Measurements from ENCODE around the gene CDCP1. TPM values are rescaled to one million over a fixed set of nuclear protein-coding genes. Genes with fewer than 3 reads are reported as not detected.

The CDCP1 gene
- total RNA-seq, 1 donor from 2014 or later, result 0.25 TPM

DNA sequence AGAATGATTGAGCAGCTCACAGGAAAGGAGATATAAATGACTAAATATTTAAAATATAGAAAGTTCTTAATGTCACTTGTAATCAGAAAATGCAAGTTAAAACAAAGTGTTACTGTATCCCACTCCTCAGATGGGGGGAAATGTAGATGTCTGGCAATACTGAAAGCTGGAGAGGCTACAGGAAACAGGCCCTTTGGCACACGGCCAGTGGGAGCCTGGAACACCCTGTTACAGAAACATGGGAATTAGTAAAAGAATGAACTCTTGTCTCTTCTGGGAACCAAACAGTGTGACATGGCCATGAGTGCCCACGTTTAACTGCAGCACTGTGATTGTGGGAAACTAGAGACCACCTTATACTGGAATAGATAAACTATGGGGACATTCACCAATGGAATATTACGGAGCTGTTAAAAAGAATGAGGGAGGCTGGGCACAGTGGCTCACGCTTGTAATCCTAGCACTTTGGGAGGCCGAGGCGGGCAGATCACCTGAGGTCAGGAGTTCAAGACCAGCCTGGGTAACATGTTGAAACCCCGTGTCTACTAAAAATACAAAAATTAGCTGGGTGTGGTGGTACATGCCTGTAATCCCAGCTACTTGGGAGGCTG, 50.2 kb downstream of the CDCP1 start:
- peaks cover 4% of the 10 kb centered on the region for H3K4me1 ChIP-seq
- H3K4me3 ChIP-seq, result no peak overlapping the region
- TF ChIP-seq, protein P1, sequence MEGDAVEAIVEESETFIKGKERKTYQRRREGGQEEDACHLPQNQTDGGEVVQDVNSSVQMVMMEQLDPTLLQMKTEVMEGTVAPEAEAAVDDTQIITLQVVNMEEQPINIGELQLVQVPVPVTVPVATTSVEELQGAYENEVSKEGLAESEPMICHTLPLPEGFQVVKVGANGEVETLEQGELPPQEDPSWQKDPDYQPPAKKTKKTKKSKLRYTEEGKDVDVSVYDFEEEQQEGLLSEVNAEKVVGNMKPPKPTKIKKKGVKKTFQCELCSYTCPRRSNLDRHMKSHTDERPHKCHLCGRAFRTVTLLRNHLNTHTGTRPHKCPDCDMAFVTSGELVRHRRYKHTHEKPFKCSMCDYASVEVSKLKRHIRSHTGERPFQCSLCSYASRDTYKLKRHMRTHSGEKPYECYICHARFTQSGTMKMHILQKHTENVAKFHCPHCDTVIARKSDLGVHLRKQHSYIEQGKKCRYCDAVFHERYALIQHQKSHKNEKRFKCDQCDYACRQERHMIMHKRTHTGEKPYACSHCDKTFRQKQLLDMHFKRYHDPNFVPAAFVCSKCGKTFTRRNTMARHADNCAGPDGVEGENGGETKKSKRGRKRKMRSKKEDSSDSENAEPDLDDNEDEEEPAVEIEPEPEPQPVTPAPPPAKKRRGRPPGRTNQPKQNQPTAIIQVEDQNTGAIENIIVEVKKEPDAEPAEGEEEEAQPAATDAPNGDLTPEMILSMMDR (IDR thresholded peaks at IDR 0.05; ENCODE audit: borderline replicate concordance), result no peak
- H3K27me3 ChIP-seq (ENCODE audit: low read depth), result no peaks in the 10 kb centered on the region
- intact Hi-C loops (cut with micrococcal nuclease), result no loop called here
- H3K9me3 ChIP-seq (replicated peaks), result no peaks in the 10 kb centered on the region
- no peak for DNase-seq
- H3K27ac ChIP-seq (replicated peaks), result no peak overlapping the region
- H3K36me3 ChIP-seq, result no peaks in the 10 kb centered on the region

DNA sequence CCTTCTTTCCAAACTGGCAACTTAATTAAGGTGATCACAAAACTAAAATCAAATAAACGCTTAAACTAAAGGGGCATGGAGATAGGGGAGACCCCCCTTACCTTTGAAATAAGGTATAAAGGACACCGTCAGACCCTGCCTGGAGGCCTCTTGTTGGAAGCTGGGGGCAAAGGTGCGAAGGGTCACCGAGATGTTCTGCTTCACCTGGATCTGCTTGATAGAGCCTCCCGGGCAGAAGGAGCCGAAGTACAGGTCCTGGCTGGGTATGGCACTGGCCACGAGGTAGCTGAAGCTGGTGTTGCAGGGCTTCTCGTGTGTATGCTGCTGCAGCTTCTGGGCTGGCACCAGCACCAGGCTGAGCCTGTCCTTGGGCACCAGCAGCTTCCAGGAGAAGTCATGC, 53.0 kb downstream of the CDCP1 start:
- Histone ChIP-seq H3K4me3 (no peak overlapping the region), H3K36me3 (no peaks in the 10 kb centered on the region), H3K27me3 (ENCODE audit: low read depth) (no peaks in the 10 kb centered on the region), H3K4me1 (peaks cover 4% of the 10 kb centered on the region), H3K27ac (replicated peaks) (no peak overlapping the region), H3K9me3 (replicated peaks) (no peaks in the 10 kb centered on the region)
- no peak for DNase-seq
- intact Hi-C loops (cut with micrococcal nuclease), result no loop called here
- TF ChIP-seq, protein P1 (IDR thresholded peaks at IDR 0.05; ENCODE audit: borderline replicate concordance), result no peak

DNA sequence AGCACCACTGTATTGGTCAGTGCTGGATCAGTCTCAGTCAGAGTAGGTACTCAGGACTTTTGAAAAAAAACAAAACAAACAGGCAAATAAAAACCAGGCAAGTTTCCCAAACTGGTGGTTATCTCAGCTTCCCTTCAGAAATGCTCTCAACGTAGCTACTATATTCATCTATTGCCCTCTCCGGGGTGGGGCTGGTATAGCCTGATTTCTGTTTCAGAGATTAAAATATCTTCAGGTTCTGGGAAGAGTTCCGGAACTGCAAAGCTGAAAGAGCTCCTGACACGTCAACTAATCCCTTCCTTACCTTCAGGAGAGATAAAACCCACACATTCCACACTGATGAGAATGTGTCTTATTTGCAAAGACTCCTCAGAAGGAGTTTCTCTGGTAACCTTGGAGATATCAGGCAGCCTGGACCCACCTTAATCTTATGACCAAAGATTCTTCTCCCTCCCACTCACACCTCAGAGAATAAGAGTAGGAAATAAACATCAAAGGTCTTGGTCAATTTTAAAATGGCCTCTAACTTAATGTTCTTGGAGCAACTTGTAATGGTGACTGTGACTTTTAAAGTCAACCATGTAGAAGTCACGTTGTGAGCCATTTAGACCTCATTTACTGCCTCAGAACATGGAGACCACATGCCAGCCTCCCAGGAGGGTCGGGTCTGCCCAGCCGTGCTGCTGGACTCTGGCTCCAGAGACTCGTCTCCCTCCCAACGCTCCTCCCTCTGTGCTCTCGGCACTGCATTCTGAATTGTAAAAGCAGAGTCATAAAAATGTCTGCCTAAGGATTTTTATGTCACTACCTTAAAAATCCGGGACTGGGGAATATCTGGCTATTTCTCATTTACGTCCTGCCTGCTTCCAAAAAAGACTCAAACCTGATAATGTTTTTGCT, 53.8 kb downstream of the CDCP1 start:
- Histone ChIP-seq H3K27me3 (ENCODE audit: low read depth) (no peaks in the 10 kb centered on the region), H3K36me3 (no peaks in the 10 kb centered on the region), H3K27ac (replicated peaks) (no peak overlapping the region), H3K4me1 (peaks cover 4% of the 10 kb centered on the region), H3K4me3 (no peak overlapping the region), H3K9me3 (replicated peaks) (no peaks in the 10 kb centered on the region)
- TF ChIP-seq, protein P1 (IDR thresholded peaks at IDR 0.05; ENCODE audit: borderline replicate concordance), result no peak
- no peak for DNase-seq
- intact Hi-C loops (cut with micrococcal nuclease), result no loop called here

DNA sequence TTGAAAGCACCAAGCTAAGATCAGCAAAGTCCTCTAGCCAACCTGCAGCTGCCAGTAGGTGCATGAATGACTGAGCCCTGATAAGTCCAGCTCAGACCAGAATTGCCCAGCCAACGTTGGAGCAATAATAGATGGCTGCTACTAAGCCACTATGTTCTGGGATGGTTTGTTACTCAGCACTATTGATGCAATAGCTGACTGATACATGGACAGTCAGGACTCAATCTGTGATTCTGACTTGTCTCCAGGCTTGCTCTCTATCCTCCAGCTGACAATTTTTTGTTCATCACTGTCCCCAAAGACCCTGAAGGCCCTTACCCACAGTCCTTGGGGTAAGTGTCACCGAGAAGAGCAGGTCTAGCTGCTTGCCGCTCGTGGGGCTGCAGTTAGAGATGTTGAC, 55.3 kb downstream of the CDCP1 start:
- H3K4me1 ChIP-seq, result peaks cover 8% of the 10 kb centered on the region
- peaks cover 2% of the 10 kb centered on the region for H3K27me3 ChIP-seq (ENCODE audit: low read depth)
- H3K36me3 ChIP-seq, result no peaks in the 10 kb centered on the region
- DNase-seq, result no peak
- intact Hi-C loops (cut with micrococcal nuclease), result no loop called here
- no peak overlapping the region for H3K27ac ChIP-seq (replicated peaks)
- H3K4me3 ChIP-seq, result no peak overlapping the region
- TF ChIP-seq, protein P1 (IDR thresholded peaks at IDR 0.05; ENCODE audit: borderline replicate concordance), result no peak
- H3K9me3 ChIP-seq (replicated peaks), result no peaks in the 10 kb centered on the region

DNA sequence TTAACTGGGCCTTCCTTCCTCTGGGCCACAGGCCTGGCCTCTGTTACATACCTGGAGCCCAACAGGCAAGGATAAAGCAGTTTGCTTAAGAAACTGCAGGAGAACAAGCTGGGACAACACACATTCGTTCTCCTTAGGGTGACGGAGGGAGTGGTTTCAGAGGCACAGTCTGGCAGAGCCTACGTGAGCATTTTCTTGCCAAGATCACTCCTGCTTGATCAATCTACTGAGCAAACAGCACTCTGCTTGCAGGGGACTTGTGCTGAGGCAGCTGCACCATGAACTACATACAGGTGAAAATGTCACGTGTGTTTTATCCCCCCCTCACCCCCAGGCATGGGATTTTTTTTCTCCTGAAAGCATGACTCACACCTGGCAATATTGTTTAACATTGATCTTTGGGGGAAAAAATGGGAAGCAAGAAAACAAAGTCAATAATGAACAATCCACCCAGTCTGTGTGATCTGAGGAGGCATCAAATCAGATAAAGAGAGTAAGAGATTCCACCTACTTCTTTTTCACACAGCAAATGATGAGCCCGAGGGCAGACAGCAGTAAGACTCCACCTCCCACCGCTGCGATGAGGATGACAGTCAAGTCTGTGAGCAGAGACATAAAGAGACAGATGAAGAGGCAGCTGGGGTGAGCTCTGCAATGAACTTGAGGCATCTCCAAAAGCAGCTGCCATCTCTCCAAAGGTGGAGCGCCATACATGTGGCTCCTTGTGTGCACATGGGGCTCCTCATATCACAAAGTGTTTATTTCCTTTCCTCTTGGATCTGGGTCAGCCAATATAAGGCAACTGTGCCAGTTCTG, 57.4 kb downstream of the CDCP1 start:
- Histone ChIP-seq H3K27ac (replicated peaks) (no peak overlapping the region), H3K9me3 (replicated peaks) (no peaks in the 10 kb centered on the region), H3K4me3 (no peak overlapping the region), H3K36me3 (no peaks in the 10 kb centered on the region), H3K27me3 (ENCODE audit: low read depth) (peaks cover 7% of the 10 kb centered on the region), H3K4me1 (peaks cover 8% of the 10 kb centered on the region)
- TF ChIP-seq, protein P1 (IDR thresholded peaks at IDR 0.05; ENCODE audit: borderline replicate concordance), result no peak
- intact Hi-C loops (cut with micrococcal nuclease), result no loop called here
- DNase-seq, result no peak

Data from left ventricle myocardium inferior (tissue), 1 donor.